Airway epithelial cell (primary cell): ENCODE data around the gene C9orf57. TPM values are rescaled to one million over a fixed set of nuclear protein-coding genes. Genes with fewer than 3 reads are reported as not detected.

ENCODE experiments used
- total RNA-seq: library from RNA; depleted of rRNA; stranded (reverse); fragments of >200 nt; gene quantifications from 2 replicates; pipeline ENCODE4 v1.2.3, GENCODE V29; 2015

Gene C9orf57
- not detected in 2 replicates for total RNA-seq

GRCh38 chr9:72060513-72060912 lies at the start of gene C9orf57:
C9orf57 (minus strand) TSS chr9:72060613; CDS start chr9:72059331, 1,282 bp downstream.

Other genes starting within 250 kb of the C9orf57 start
- 14.0 and 19.4 TPM in 2 replicates for gene ABHD17B, start 149.4 kb downstream of the C9orf57 start, total RNA-seq
- gene C9orf85, start 149.0 kb downstream of the C9orf57 start, total RNA-seq, result 11.7 and 12.9 TPM in 2 replicates
- 0.21 and 0.33 TPM in 2 replicates for gene GDA, start 88.8 kb upstream of the C9orf57 start, total RNA-seq